IMR-90 (cell line): ENCODE results near the gene RAPGEF3. TPM values are rescaled to one million over a fixed set of nuclear protein-coding genes. Genes with fewer than 3 reads are reported as not detected.

Experiments used
- ATAC-seq: fragments of 200-7000 bp; cut with Tn5 transposase; 2 replicates; pipeline ENCODE4 v1.9.1; 2020; ENCODE audit warnings: low read depth, mild to moderate bottlenecking, moderate library complexity
- BruUV-seq: library from RNA; stranded (reverse); fragments of 400-500 nt; replicated peaks from 2 replicates; lab custom pipeline; 2021; lab: Mats Ljungman, UMichigan
- CTCF ChIA-PET: fragments of 300-600 bp; formaldehyde crosslinking; extraction: SDS; loops from one replicate; lab custom pipeline; 2021; ENCODE audit warnings: antibody characterized with exemption; lab: Yijun Ruan, JAX
- POLR2A ChIA-PET: fragments of 300-600 bp; sonication (Branson Sonifier 250); formaldehyde crosslinking; loops from one replicate; lab custom pipeline; 2022; ENCODE audit warnings: antibody characterized with exemption; ENCODE audit not compliant: unreplicated experiment; lab: Charles Lee
- DNase-seq: peaks from one replicate; pipeline ENCODE4 v3.0.0; 2013
- H2AFZ ChIP-seq: replicated peaks from 2 replicates; pipeline ENCODE3; 2013; ENCODE audit warnings: low read length, mild to moderate bottlenecking; ENCODE audit not compliant: poor library complexity
- H2AK5ac ChIP-seq: 2 replicates; pipeline ENCODE4 v1.6.1; 2013; ENCODE audit warnings: low read depth, low read length, inconsistent platforms
- H2AK9ac ChIP-seq: replicated peaks from 2 replicates; pipeline ENCODE3; 2013; ENCODE audit warnings: mild to moderate bottlenecking, low read depth, low read length, moderate library complexity; ENCODE audit not compliant: poor library complexity
- H2BK120ac ChIP-seq: 2 replicates; pipeline ENCODE4 v1.6.1; 2013; ENCODE audit warnings: low read depth, low read length, inconsistent platforms
- H2BK15ac ChIP-seq: 3 replicates; pipeline ENCODE4 v1.6.1; 2013; ENCODE audit warnings: low read depth, low read length, inconsistent platforms
- H2BK20ac ChIP-seq: 2 replicates; pipeline ENCODE4 v1.6.1; 2013; ENCODE audit warnings: low read depth, mild to moderate bottlenecking, inconsistent platforms, low read length, moderate library complexity
- H2BK5ac ChIP-seq: 2 replicates; pipeline ENCODE4 v1.6.1; 2013; ENCODE audit warnings: mild to moderate bottlenecking, low read depth, low read length, inconsistent platforms; ENCODE audit not compliant: poor library complexity, severe bottlenecking
- H3K14ac ChIP-seq: replicated peaks from 2 replicates; pipeline ENCODE4 v1.6.1; 2013; ENCODE audit warnings: low read depth, low read length, inconsistent platforms
- H3K18ac ChIP-seq: 2 replicates; pipeline ENCODE4 v1.6.1; 2013; ENCODE audit warnings: low read depth, low read length, control low read depth
- H3K23ac ChIP-seq: 2 replicates; pipeline ENCODE4 v1.6.1; 2013; ENCODE audit warnings: low read depth, low read length, inconsistent platforms
- H3K27ac ChIP-seq: 2 replicates; pipeline ENCODE4 v1.5.1; 2013; ENCODE audit warnings: mild to moderate bottlenecking, control low read depth, low read length; ENCODE audit not compliant: insufficient read depth
- H3K27me3 ChIP-seq: 2 replicates; pipeline ENCODE4 v1.6.1; 2013; ENCODE audit warnings: low read length; ENCODE audit not compliant: control insufficient read depth, insufficient read depth
- H3K36me3 ChIP-seq: 2 replicates; pipeline ENCODE4 v1.6.1; 2013; ENCODE audit warnings: low read length, mixed read lengths; ENCODE audit not compliant: control insufficient read depth, insufficient read depth
- H3K4ac ChIP-seq: 2 replicates; pipeline ENCODE4 v1.6.1; 2013; ENCODE audit warnings: low read depth, low read length, inconsistent platforms
- H3K4me1 ChIP-seq: 2 replicates; pipeline ENCODE4 v1.6.1; 2013; ENCODE audit warnings: low read length, mixed read lengths; ENCODE audit not compliant: control insufficient read depth, insufficient read depth
- H3K4me2 ChIP-seq: 2 replicates; pipeline ENCODE4 v1.6.1; 2013; ENCODE audit warnings: low read depth, mild to moderate bottlenecking, control low read depth, low read length, moderate library complexity
- H3K4me3 ChIP-seq: 2 replicates; pipeline ENCODE4 v1.5.1; 2013; ENCODE audit warnings: low read depth, mild to moderate bottlenecking, control low read depth, low read length, moderate library complexity; ENCODE audit not compliant: insufficient read depth
- H3K56ac ChIP-seq: 2 replicates; pipeline ENCODE4 v1.6.1; 2013; ENCODE audit warnings: low read length, inconsistent platforms; ENCODE audit not compliant: insufficient read depth; ENCODE audit errors: extremely low read depth
- H3K79me1 ChIP-seq, 2 experiments: 2 replicates each; pipeline ENCODE4 v1.6.1; 2013; ENCODE audit warnings: low read length in 2 of 2, inconsistent platforms in 1 of 2, low read depth in 1 of 2
- H3K9ac ChIP-seq: 2 replicates; pipeline ENCODE4 v1.6.1; 2013; ENCODE audit warnings: low read depth, low read length, control low read depth
- H3K9me1 ChIP-seq: 2 replicates; pipeline ENCODE4 v1.6.1; 2013; ENCODE audit warnings: low read length, inconsistent platforms; ENCODE audit not compliant: insufficient read depth
- H3K9me3 ChIP-seq: 2 replicates; pipeline ENCODE4 v1.6.1; 2013; ENCODE audit warnings: low read length; ENCODE audit not compliant: control insufficient read depth, insufficient read depth
- H4K20me1 ChIP-seq: 2 replicates; pipeline ENCODE4 v1.6.1; 2013; ENCODE audit warnings: low read length, inconsistent platforms; ENCODE audit not compliant: insufficient read depth
- H4K5ac ChIP-seq: 2 replicates; pipeline ENCODE4 v1.6.1; 2013; ENCODE audit warnings: mild to moderate bottlenecking, low read depth, low read length, control low read depth
- H4K8ac ChIP-seq, 2 experiments: 2 replicates each; pipeline ENCODE4 v1.6.1; 2013; ENCODE audit warnings: low read depth in 2 of 2, low read length in 2 of 2, control low read depth in 1 of 2, inconsistent platforms in 1 of 2
- H4K91ac ChIP-seq: 2 replicates; pipeline ENCODE4 v1.6.1; 2013; ENCODE audit warnings: low read depth, low read length, inconsistent platforms; ENCODE audit not compliant: insufficient read depth
- BHLHE40 ChIP-seq: fragments of 150-350 bp; IDR thresholded peaks from 2 replicates; pipeline ENCODE4 v1.6.1; 2016; ENCODE audit warnings: mild to moderate bottlenecking, low read depth, low read length
- CEBPB ChIP-seq: IDR thresholded peaks from 2 replicates; pipeline ENCODE4 v1.6.1; 2012; ENCODE audit warnings: low read depth, low read length, improper control_type of control experiment
- CTCF ChIP-seq: conservative IDR thresholded peaks from 2 replicates; pipeline ENCODE4 v1.5.1; 2012; ENCODE audit warnings: mild to moderate bottlenecking, low read depth, low read length, improper control_type of control experiment
- ELK1 ChIP-seq: fragments of 150-350 bp; IDR thresholded peaks from 2 replicates; pipeline ENCODE4 v1.6.1; 2016; ENCODE audit warnings: low read depth, mild to moderate bottlenecking, low read length, moderate library complexity, borderline replicate concordance
- MAFK ChIP-seq: IDR thresholded peaks from 2 replicates; pipeline ENCODE4 v1.6.1; 2012; ENCODE audit warnings: low read depth, low read length, improper control_type of control experiment
- MAZ ChIP-seq: IDR thresholded peaks from 2 replicates; pipeline ENCODE4 v1.6.1; 2012; ENCODE audit warnings: low read depth, mild to moderate bottlenecking, low read length, improper control_type of control experiment, moderate library complexity, borderline replicate concordance
- MXI1 ChIP-seq: IDR thresholded peaks from 2 replicates; pipeline ENCODE4 v1.6.1; 2012; ENCODE audit warnings: low read depth, mild to moderate bottlenecking, low read length, moderate library complexity, borderline replicate concordance
- POLR2A ChIP-seq: IDR thresholded peaks from 2 replicates; pipeline ENCODE4 v1.6.1; 2012; ENCODE audit warnings: mild to moderate bottlenecking, low read depth, low read length
- RAD21 ChIP-seq: IDR thresholded peaks from 2 replicates; pipeline ENCODE4 v1.6.1; 2012; ENCODE audit warnings: low read length, improper control_type of control experiment
- RCOR1 ChIP-seq: IDR thresholded peaks from 2 replicates; pipeline ENCODE4 v1.6.1; 2012; ENCODE audit warnings: mild to moderate bottlenecking, low read length, improper control_type of control experiment; ENCODE audit not compliant: insufficient replicate concordance
- RFX5 ChIP-seq: IDR thresholded peaks from 2 replicates; pipeline ENCODE4 v1.8.0; 2012; ENCODE audit warnings: low read depth, mild to moderate bottlenecking, low read length, moderate library complexity
- SMC3 ChIP-seq: fragments of 150-350 bp; IDR thresholded peaks from 2 replicates; pipeline ENCODE4 v1.6.1; 2016; ENCODE audit warnings: low read depth, mild to moderate bottlenecking, antibody characterized with exemption, low read length, moderate library complexity
- USF2 ChIP-seq: fragments of 150-350 bp; IDR thresholded peaks from 2 replicates; pipeline ENCODE4 v1.6.1; 2017; ENCODE audit warnings: mild to moderate bottlenecking, antibody characterized with exemption, low read length, low read depth
- WGBS, 2 experiments: methylation state at CpG; one replicate each; pipeline versions ENCODE4 v1.1.5 to v1.1.7; 2013; ENCODE audit warnings: missing lambda C conversion rate in 2 of 2; ENCODE audit not compliant: insufficient read length in 1 of 2; ENCODE audit errors: extremely low coverage in 2 of 2; 5-methylcytosine and 5-hydroxymethylcytosine counted together
- dilution Hi-C: fragments of 300-500 bp; cut with HindIII; formaldehyde crosslinking; loops from one replicate; pipeline ENCODE4 v1.14.3; 2018; ENCODE audit warnings: low sequenced_read_pairs; ENCODE audit not compliant: unreplicated experiment
- in situ Hi-C: fragments of 300-500 bp; cut with MboI; formaldehyde crosslinking; loops from 3 replicates; pipeline ENCODE4 v1.14.3; 2019; ENCODE audit warnings: low sequenced_read_pairs, inconsistent platforms, mixed read lengths
- intact Hi-C: fragments of 100-400 bp; cut with micrococcal nuclease; formaldehyde crosslinking; loops from 2 replicates; pipeline ENCODE4 v1.10.0; 2022
- polyA plus RNA-seq, 3 experiments: library from polyadenylated mRNA; depleted of rRNA; stranded (reverse); fragments of >200 nt; gene quantifications; 2 replicates each; pipeline ENCODE4 v1.2.3, GENCODE V29; 2012; ENCODE audit warnings: low replicate concordance in 1 of 3
- total RNA-seq: library from RNA; depleted of rRNA; stranded (reverse); fragments of >200 nt; gene quantifications from 2 replicates; pipeline ENCODE4 v1.2.3, GENCODE V29; 2012

The RAPGEF3 gene
- total and polyA plus RNA-seq, 2 of the 4 experiments (the other 2 are of a cell fraction) = 1.3 to 2.0 TPM

- intact Hi-C loops (no loop called here), in situ Hi-C loops (no loop called here), dilution Hi-C loops (loop anchor here (10.0 kb wide), 1 partner anchor 62 kb away; no protein-coding TSS in a partner anchor)
- 100% methylated on average over 1 of the region's 17 CpGs; no CpG with 5 or more reads in 1 of the 2 experiments for WGBS, 2 experiments
- DNase-seq (no peak), ATAC-seq (no peak)
- no peak overlapping the region for H2BK20ac ChIP-seq
- no peak overlapping the region for H3K14ac ChIP-seq
- H3K27ac ChIP-seq = no peak overlapping the region
- H2AFZ ChIP-seq = no peak overlapping the region
- TF ChIP-seq RFX5 (no peak), RAD21 (no peak), CEBPB (no peak), RCOR1 (no peak), POLR2A (no peak), MAZ (no peak), MAFK (no peak), BHLHE40 (no peak), ELK1 (no peak), SMC3 (no peak), CTCF (no peak), USF2 (no peak), MXI1 (no peak)
- H2BK5ac ChIP-seq = no peak overlapping the region
- no peak overlapping the region for H4K8ac ChIP-seq
- CTCF ChIA-PET = no interaction called here
- peaks cover 16% of the 10 kb centered on the region; the same call in 1 of the 2 replicates for H4K20me1 ChIP-seq
- no peaks in the 10 kb centered on the region for H3K9me1 ChIP-seq
- H3K4me1 ChIP-seq = no peaks in the 10 kb centered on the region
- no peak overlapping the region for H3K4ac ChIP-seq
- no peak overlapping the region for H2BK15ac ChIP-seq
- TSS peak; percentile 84 for BruUV-seq
- no peak overlapping the region for H3K4me2 ChIP-seq
- peak overlapping the region; percentile 10 for H2AK9ac ChIP-seq
- no peak overlapping the region for H4K91ac ChIP-seq
- no peaks in the 10 kb centered on the region for H3K9me3 ChIP-seq
- H3K79me1 ChIP-seq = peaks cover 0 to 15% of the 10 kb centered on the region in 2 experiments; a peak in 3 of 4 replicates
- H3K27me3 ChIP-seq = no peaks in the 10 kb centered on the region
- no peak overlapping the region for H3K4me3 ChIP-seq
- H3K56ac ChIP-seq = no peak overlapping the region
- no peak overlapping the region for H2BK120ac ChIP-seq
- no peak overlapping the region for H3K18ac ChIP-seq
- no peak overlapping the region for H3K23ac ChIP-seq
- H3K36me3 ChIP-seq = peaks cover 59% of the 10 kb centered on the region
- no peak overlapping the region for H2AK5ac ChIP-seq
- H3K9ac ChIP-seq = no peak overlapping the region
- no peak overlapping the region for H4K5ac ChIP-seq
- POLR2A ChIA-PET = no interaction called here
Measured at GRCh38 chr12:47783024-47783755, 24.5 kb upstream of the RAPGEF3 start.
